Lower lobe of right lung (tissue), 2 donors: Measurements from ENCODE around the gene ZNF341. TPM values are rescaled to one million over a fixed set of nuclear protein-coding genes. Genes with fewer than 3 reads are reported as not detected.

Experiments
- ATAC-seq, 2 donors: fragments of 200-7000 bp; cut with Tn5 transposase; one replicate each; pipeline ENCODE4 v1.9.1; 2020 to 2022; ENCODE audit warnings: mild to moderate bottlenecking in 2 of 2, moderate library complexity in 2 of 2
- DNase-seq: peaks from one replicate; pipeline ENCODE4 v3.0.0-alpha.2; 2020
- H3K27ac ChIP-seq: fragments of 200-600 bp; one replicate; pipeline ENCODE4 v1.8.0; 2022
- H3K27me3 ChIP-seq: fragments of 200-600 bp; one replicate; pipeline ENCODE4 v1.8.0; 2022; ENCODE audit warnings: low read depth
- H3K36me3 ChIP-seq: fragments of 200-600 bp; one replicate; pipeline ENCODE4 v1.8.0; 2022; ENCODE audit warnings: mild to moderate bottlenecking
- H3K4me1 ChIP-seq: fragments of 200-600 bp; one replicate; pipeline ENCODE4 v1.8.0; 2022
- H3K4me3 ChIP-seq: fragments of 200-600 bp; one replicate; pipeline ENCODE4 v1.8.0; 2022; ENCODE audit warnings: mild to moderate bottlenecking
- H3K9me3 ChIP-seq: fragments of 200-600 bp; one replicate; pipeline ENCODE4 v1.8.0; 2022
- intact Hi-C: fragments of 100-400 bp; cut with DNase I; formaldehyde crosslinking; loops from one replicate; pipeline ENCODE4 v1.11.0; 2022
- long read RNA-seq: library from polyadenylated mRNA; unstranded; transcript quantifications from one replicate; pipeline ENCODE4 v2.0.0, GENCODE V29; 2021
- total RNA-seq: library from RNA; stranded (reverse); fragmentation: NEBNext Ultra II Directional; extraction: Animal tissue kit (Norgen Biotek cat#: 25700); gene quantifications from one replicate; pipeline ENCODE4 v1.2.1, GENCODE V29; 2021
- TF ChIP-seq, protein P1 (sequence below): fragments of 200-600 bp; IDR thresholded peaks from one replicate; pipeline ENCODE4 v1.8.0; 2022; ENCODE audit warnings: antibody characterized with exemption, mild to moderate bottlenecking
- donor health status: DM: no; HTN: yes; CAD: no; lungs with severe emphysema.

The ZNF341 gene
- 5.6 TPM for total RNA-seq
- long read RNA-seq, partial matches to known transcripts, result 6 of 12 reads
- long read RNA-seq, other reads (novel, unspliced or antisense), result 3 of 12 reads

DNA sequence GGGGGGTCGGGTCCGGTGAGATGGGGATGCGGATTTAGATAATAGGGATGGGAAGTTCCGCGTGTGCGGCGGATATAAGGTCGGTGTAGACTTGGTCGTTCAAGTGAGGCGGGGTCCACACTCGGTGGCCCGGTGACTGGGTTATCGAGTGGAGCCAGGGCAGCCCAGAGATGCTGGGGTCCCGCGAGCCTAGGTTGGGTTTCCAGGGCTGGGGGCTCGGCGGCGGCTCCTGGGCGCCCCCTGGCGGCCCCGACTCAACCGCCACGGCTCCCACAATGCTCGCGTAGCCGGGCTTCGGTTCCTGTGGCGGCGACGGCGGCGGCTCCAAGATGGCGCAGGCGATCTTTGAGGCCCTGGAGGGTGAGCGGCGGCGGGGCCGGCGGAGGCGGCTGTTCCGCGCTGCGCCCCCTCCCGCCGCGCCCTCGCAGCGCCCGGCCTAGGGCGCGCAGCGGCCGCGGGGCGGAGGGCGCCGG is at the start of gene ZNF341:
Gene ZNF341 (plus strand): TSS at position 304 of the 473 bp plus-strand sequence. CDS start 26 bp downstream, at position 330.
- Histone ChIP-seq H3K9me3 (peaks cover 8% of the 10 kb centered on the region), H3K27ac (peak within 1 kb of the TSS; percentile 92), H3K27me3 (no peaks in the 10 kb centered on the region), H3K36me3 (no peaks in the 10 kb centered on the region), H3K4me3 (peak within 1 kb of the TSS; percentile 62), H3K4me1 (peaks cover 26% of the 10 kb centered on the region)
- peak; percentile 88 to 93 for ATAC-seq
- TF ChIP-seq, protein P1, sequence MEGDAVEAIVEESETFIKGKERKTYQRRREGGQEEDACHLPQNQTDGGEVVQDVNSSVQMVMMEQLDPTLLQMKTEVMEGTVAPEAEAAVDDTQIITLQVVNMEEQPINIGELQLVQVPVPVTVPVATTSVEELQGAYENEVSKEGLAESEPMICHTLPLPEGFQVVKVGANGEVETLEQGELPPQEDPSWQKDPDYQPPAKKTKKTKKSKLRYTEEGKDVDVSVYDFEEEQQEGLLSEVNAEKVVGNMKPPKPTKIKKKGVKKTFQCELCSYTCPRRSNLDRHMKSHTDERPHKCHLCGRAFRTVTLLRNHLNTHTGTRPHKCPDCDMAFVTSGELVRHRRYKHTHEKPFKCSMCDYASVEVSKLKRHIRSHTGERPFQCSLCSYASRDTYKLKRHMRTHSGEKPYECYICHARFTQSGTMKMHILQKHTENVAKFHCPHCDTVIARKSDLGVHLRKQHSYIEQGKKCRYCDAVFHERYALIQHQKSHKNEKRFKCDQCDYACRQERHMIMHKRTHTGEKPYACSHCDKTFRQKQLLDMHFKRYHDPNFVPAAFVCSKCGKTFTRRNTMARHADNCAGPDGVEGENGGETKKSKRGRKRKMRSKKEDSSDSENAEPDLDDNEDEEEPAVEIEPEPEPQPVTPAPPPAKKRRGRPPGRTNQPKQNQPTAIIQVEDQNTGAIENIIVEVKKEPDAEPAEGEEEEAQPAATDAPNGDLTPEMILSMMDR, result peak; percentile 87
- intact Hi-C loops, result no loop called here
- DNase-seq, result peak; percentile 95

DNA sequence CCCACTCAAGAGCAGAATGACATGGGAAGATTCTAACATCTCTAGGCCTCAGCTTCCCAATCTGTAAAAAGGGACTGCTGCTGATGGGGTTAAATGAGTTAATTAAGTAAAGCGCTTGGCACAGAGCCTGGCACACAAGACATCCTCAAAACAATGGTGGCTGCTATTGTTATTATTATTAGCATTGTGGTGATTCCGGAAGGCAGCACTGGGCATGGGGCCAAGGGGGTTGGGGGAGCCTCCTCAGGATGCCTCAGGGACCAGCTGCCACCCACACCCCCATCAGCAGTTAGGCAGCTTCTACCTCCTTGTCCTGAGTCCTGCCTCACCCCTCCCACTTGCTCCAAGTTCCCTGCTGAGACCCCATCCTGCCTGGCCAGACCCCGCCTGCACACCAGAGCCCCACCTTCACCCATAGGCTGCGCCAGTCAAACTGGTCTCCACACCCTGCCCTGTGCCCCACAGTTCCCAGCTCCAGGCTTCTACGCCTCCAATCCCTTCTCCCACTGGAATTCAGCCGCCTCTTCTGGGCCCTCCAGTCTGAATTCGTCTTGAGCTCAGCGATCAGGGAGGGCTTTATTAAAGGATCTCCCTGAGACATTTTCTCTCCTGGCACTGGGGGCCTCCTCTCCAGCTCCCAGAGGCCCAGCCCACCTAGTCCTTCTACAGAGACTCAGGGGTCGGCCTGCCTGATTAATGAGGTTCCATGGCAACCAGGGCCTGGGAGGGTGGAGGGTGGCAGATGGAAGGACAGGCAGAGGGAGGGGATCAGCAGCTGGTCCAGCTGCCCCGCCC is 47.1 kb upstream of the ZNF341 start:
- no peaks in the 10 kb centered on the region for H3K36me3 ChIP-seq
- TF ChIP-seq, protein P1, result no peak
- no peaks in the 10 kb centered on the region for H3K27me3 ChIP-seq
- no peaks in the 10 kb centered on the region for H3K9me3 ChIP-seq
- DNase-seq, result no peak
- H3K27ac ChIP-seq, result peak overlapping the region; percentile 6
- H3K4me1 ChIP-seq, result peaks cover 37% of the 10 kb centered on the region
- intact Hi-C loops, result no loop called here
- peak overlapping the region; percentile 51 for H3K4me3 ChIP-seq
- no peak for ATAC-seq

DNA sequence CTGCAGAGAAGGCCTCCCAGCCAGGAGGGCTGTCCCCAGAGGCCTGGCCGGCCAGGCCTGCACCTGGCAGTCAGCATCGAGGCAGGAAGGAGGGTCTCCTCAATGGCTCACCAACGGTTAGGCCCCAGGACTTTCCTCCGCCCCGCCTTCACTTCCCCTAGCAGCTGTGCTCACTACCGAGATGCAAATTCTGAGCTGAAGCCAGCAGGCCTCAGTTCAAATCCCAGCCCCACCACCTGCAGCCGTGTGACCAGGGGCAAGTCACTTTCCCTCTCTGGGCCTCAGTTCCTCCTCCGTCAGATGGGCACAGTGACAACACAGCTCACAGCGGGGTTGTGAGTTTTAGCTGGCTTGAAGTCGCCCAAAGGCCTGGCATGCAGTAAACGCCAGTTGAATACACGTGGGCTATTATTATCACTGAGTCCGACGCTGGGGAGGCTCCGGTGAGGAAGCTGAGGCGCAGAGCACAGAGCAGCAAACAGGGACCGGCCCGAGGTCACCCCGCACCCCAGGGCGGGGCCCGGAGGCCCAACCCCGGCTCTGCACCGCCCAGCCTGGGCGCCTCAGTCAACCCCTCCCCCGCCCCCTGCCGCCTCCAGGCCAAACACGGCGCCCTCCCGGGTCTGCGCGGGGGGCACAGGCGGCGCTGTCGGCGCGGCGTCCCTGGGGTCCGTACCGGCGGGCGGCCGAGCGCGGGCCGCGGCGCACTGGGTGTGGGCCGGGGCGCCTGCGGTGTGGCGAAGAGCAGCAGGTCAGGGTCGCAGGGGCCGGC is 46.3 kb upstream of the ZNF341 start:
- peak overlapping the region; percentile 51 for H3K4me3 ChIP-seq
- H3K9me3 ChIP-seq, result no peaks in the 10 kb centered on the region
- intact Hi-C loops, result no loop called here
- DNase-seq, result no peak
- peak overlapping the region; percentile 6 for H3K27ac ChIP-seq
- no peaks in the 10 kb centered on the region for H3K27me3 ChIP-seq
- TF ChIP-seq, protein P1, result no peak
- peaks cover 37% of the 10 kb centered on the region for H3K4me1 ChIP-seq
- peak in 1 of 2 donors; percentile 6 for ATAC-seq
- no peaks in the 10 kb centered on the region for H3K36me3 ChIP-seq

DNA sequence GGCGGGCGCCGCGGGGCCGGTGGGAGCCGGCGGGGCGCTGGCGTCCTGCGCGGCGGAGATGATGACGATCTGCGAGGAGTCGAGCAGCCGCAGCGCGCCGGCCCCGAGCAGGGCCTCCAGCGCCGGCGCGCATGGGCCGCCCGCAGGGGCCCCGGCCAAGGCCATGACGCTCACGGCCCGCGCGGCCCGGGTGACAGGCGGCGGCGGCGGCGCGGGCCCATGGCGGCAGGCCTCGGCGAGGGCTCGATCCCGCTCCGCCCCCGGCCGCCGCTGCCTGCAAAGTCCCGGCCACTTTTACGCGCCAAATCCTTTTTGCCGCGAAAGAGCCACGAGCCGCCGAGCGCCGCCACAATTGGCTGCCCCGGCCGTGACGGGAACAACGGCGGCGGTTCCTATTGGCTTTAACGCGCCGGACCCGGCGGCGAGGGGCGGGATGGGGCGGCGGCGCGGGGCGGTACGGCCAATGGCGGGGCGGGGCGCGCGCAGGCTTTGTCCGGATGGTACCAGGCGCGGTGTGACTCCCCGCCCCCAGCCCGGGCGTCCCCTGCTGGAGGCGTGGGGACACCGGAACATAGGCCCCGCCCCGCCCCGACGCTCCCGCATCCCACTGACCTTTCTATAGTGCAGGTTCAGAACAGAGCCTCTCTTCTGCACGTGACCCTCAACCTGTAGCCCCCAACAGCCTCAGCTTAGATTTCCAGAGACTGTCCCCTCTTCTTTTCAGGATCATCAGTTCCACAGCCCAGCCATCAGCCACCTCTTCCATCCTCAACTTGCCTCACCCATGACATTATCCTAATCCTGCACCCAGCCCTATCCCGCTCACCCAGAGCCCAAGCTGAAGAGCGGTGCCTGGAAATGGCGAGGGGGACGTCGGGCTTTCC is 45.5 kb upstream of the ZNF341 start, which contains the start of gene E2F1:
Gene E2F1 (minus strand): TSS at position 286 of the 884 bp plus-strand sequence. CDS start 121 bp downstream, at position 165.
- H3K9me3 ChIP-seq, result no peaks in the 10 kb centered on the region
- H3K27ac ChIP-seq, result peak within 1 kb of the TSS; percentile 38
- H3K4me3 ChIP-seq, result peak within 1 kb of the TSS; percentile 51
- H3K4me1 ChIP-seq, result peaks cover 37% of the 10 kb centered on the region
- H3K36me3 ChIP-seq, result no peaks in the 10 kb centered on the region
- DNase-seq (peak; percentile 97), ATAC-seq (peak; percentile 98 to 99)
- TF ChIP-seq, protein P1, result peak; percentile 42
- H3K27me3 ChIP-seq, result no peaks in the 10 kb centered on the region
- intact Hi-C loops, result no loop called here
